ENCODE data around the gene P2RX1.

The P2RX1 gene

GRCh38 chr17:3893720-3894116, 22.5 kb downstream of the P2RX1 start:
- no peaks in the 10 kb centered on the region for H3K9me3 ChIP-seq (ENCODE audit: control insufficient read depth, low read length)
- no peaks in the 10 kb centered on the region for H3K27me3 ChIP-seq (ENCODE audit: control insufficient read depth, insufficient read depth, low read length)
- H3K4me1 ChIP-seq (ENCODE audit: control insufficient read depth, insufficient read depth, low read length) = peaks cover 58% of the 10 kb centered on the region
- no peaks in the 10 kb centered on the region for H3K36me3 ChIP-seq (ENCODE audit: control insufficient read depth, insufficient read depth, low read length)
- H3K9ac ChIP-seq (ENCODE audit: low read length) = peak overlapping the region; percentile 50
- no peak overlapping the region for H3K4me3 ChIP-seq (ENCODE audit: low read length)

DNA sequence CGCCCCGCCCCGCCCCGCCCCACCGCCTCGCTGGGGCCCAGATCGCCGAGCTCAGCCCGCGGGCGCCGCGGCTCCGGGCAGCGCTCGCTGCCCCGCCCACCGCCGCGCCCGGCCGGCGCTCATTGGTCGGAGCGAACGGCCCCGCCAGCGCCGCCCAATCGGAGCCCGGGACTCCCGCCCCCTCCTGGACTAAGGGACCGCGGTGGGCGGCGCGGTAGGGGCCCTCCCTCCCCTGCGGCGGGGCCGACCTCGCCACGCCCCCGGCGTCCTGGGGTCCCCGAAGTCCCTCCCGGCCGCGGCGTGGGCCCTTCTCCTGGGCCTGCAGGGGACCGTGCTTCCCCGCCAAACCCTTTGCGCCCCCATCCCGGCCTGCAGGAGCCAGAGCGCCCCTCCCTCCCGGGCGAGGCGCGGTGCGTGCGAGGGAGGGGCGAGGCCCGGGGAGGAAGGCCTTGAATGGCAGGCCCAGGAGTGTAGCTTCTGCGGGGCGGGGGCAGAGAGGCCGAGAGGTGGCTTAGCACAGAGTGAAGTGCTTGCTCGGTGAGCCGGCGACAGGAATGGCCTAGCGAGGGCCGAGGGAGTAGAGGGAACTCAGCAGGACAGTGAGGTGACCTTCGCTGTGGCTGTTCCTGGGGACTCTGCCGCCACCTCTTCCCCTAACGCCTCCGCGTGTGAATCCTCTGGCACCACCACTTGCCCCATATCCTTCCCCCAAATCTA, 23.1 kb downstream of the P2RX1 start, which contains the start of gene CAMKK1:
TSS of gene CAMKK1 (minus strand) at position 51 of the 717 bp plus-strand sequence. CDS start 7,366 bp downstream, outside the sequence.
- no peaks in the 10 kb centered on the region for H3K36me3 ChIP-seq (ENCODE audit: control insufficient read depth, insufficient read depth, low read length)
- H3K9ac ChIP-seq (ENCODE audit: low read length) = peak within 1 kb of the TSS; percentile 50
- H3K4me1 ChIP-seq (ENCODE audit: control insufficient read depth, insufficient read depth, low read length) = peaks cover 63% of the 10 kb centered on the region
- no peaks in the 10 kb centered on the region for H3K27me3 ChIP-seq (ENCODE audit: control insufficient read depth, insufficient read depth, low read length)
- H3K4me3 ChIP-seq (ENCODE audit: low read length) = no peak within 1 kb of the TSS
- H3K9me3 ChIP-seq (ENCODE audit: control insufficient read depth, low read length) = no peaks in the 10 kb centered on the region

GRCh38 chr17:3892095-3892998, 23.9 kb downstream of the P2RX1 start:
- H3K27me3 ChIP-seq (ENCODE audit: control insufficient read depth, insufficient read depth, low read length) = no peaks in the 10 kb centered on the region
- H3K4me3 ChIP-seq (ENCODE audit: low read length) = no peak overlapping the region
- peaks cover 71% of the 10 kb centered on the region for H3K4me1 ChIP-seq (ENCODE audit: control insufficient read depth, insufficient read depth, low read length)
- no peaks in the 10 kb centered on the region for H3K9me3 ChIP-seq (ENCODE audit: control insufficient read depth, low read length)
- H3K9ac ChIP-seq (ENCODE audit: low read length) = no peak overlapping the region
- no peaks in the 10 kb centered on the region for H3K36me3 ChIP-seq (ENCODE audit: control insufficient read depth, insufficient read depth, low read length)

DNA sequence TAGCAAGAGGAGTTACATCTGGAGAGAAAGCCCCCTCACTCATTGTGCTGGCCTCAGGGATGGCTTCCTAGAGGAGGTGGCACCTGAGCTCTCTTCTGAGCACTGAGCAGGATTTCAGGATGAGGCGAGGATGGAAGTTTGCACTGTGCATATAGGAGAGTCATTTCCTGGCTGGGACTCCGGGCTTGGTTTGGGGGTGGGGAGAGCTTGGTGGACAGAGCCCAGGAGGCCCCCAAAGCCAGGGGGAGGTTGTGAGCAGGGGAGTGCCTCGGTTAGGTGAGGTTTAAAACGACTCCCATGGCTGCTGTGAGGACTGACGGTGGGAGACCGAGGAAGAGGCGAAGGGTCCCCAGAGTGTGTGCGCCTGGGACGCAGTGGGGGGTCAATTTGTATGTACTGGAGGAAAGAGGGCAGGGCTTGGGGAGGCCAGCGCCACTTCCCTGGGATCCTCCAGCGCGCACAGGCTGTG, 24.6 kb downstream of the P2RX1 start:
- no peak overlapping the region for H3K4me3 ChIP-seq (ENCODE audit: low read length)
- H3K4me1 ChIP-seq (ENCODE audit: control insufficient read depth, insufficient read depth, low read length) = peaks cover 78% of the 10 kb centered on the region
- no peaks in the 10 kb centered on the region for H3K36me3 ChIP-seq (ENCODE audit: control insufficient read depth, insufficient read depth, low read length)
- no peak overlapping the region for H3K9ac ChIP-seq (ENCODE audit: low read length)
- no peaks in the 10 kb centered on the region for H3K27me3 ChIP-seq (ENCODE audit: control insufficient read depth, insufficient read depth, low read length)
- no peaks in the 10 kb centered on the region for H3K9me3 ChIP-seq (ENCODE audit: control insufficient read depth, low read length)

GRCh38 chr17:3890878-3891219, 25.4 kb downstream of the P2RX1 start:
- Histone ChIP-seq H3K9me3 (ENCODE audit: control insufficient read depth, low read length) (no peaks in the 10 kb centered on the region), H3K4me3 (ENCODE audit: low read length) (no peak overlapping the region), H3K27me3 (ENCODE audit: control insufficient read depth, insufficient read depth, low read length) (no peaks in the 10 kb centered on the region), H3K9ac (ENCODE audit: low read length) (peak overlapping the region; percentile 39), H3K36me3 (ENCODE audit: control insufficient read depth, insufficient read depth, low read length) (no peaks in the 10 kb centered on the region), H3K4me1 (ENCODE audit: control insufficient read depth, insufficient read depth, low read length) (peaks cover 76% of the 10 kb centered on the region)

DNA sequence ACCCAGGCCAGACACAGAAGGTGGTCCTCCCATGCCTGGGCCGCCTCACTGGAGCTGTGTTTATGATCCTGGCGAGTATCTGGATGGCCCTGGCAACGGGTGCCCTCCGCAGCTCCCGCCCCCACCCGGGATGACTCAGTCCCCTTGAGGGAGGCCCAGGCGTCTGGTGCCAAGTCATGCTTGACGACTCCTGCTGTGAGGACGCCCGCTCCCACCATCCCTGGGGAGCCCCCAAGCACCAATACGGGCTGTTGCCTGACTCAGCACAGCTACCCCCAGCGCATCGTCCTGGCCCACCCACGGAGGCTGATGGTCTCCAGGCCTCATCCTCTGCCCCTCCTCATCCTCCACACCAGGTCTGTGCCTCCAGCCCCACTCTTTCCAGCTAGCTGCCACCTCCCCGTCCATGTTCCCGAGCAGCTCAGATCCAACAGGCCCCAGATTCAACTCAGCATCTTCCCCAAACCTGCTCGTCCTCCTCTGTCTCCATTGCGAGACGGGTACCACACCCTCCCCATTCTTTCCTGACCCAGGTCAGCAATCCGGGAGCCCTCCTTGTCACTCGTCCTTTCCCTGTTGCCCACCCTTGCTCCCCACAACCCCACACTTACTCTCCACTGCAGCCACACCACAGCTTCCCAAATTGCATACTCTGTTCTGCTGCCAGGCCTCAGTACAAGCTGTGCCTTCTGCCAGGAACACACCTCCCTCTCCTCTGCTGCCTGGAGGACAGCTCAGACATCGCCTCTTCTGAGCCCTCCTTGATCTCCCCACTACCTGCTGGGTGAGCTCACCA, 26.0 kb downstream of the P2RX1 start:
- Histone ChIP-seq H3K9me3 (ENCODE audit: control insufficient read depth, low read length) (no peaks in the 10 kb centered on the region), H3K36me3 (ENCODE audit: control insufficient read depth, insufficient read depth, low read length) (no peaks in the 10 kb centered on the region), H3K4me3 (ENCODE audit: low read length) (no peak overlapping the region), H3K27me3 (ENCODE audit: control insufficient read depth, insufficient read depth, low read length) (no peaks in the 10 kb centered on the region), H3K9ac (ENCODE audit: low read length) (peak overlapping the region; percentile 39), H3K4me1 (ENCODE audit: control insufficient read depth, insufficient read depth, low read length) (peaks cover 74% of the 10 kb centered on the region)

GRCh38 chr17:3889325-3890012, 26.8 kb downstream of the P2RX1 start:
- H3K9me3 ChIP-seq (ENCODE audit: control insufficient read depth, low read length) = no peaks in the 10 kb centered on the region
- H3K4me1 ChIP-seq (ENCODE audit: control insufficient read depth, insufficient read depth, low read length) = peaks cover 66% of the 10 kb centered on the region
- no peaks in the 10 kb centered on the region for H3K27me3 ChIP-seq (ENCODE audit: control insufficient read depth, insufficient read depth, low read length)
- H3K9ac ChIP-seq (ENCODE audit: low read length) = peak overlapping the region; percentile 39
- no peaks in the 10 kb centered on the region for H3K36me3 ChIP-seq (ENCODE audit: control insufficient read depth, insufficient read depth, low read length)
- no peak overlapping the region for H3K4me3 ChIP-seq (ENCODE audit: low read length)

- Histone ChIP-seq H3K9me3 (ENCODE audit: control insufficient read depth, low read length) (no peaks in the 10 kb centered on the region), H3K36me3 (ENCODE audit: control insufficient read depth, insufficient read depth, low read length) (no peaks in the 10 kb centered on the region), H3K4me3 (ENCODE audit: low read length) (no peak overlapping the region), H3K27me3 (ENCODE audit: control insufficient read depth, insufficient read depth, low read length) (no peaks in the 10 kb centered on the region), H3K9ac (ENCODE audit: low read length) (peak overlapping the region; percentile 64), H3K4me1 (ENCODE audit: control insufficient read depth, insufficient read depth, low read length) (peaks cover 57% of the 10 kb centered on the region)
Observed at GRCh38 chr17:3888343-3889171, 27.7 kb downstream of the P2RX1 start.

DNA sequence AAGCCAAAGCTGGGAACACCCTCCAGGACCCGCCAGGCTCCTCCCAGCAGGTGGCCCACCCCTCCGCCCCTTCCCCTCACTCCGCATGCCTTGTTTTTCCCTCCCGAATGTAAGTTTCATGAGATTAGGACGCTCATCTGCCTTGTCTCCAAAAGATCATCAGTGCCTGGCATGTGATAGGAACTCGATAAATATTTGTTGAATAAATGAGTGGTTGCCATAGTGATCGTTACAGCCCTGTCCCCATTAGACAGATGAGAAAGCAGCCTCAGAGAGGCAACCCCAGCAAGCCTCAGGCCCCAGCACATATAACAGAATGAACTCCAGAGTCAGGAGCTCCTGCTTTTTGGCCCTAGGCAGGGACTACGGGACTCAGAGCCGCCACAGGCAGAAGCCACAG, 28.5 kb downstream of the P2RX1 start:
- H3K9ac ChIP-seq (ENCODE audit: low read length) = peak overlapping the region; percentile 64
- no peaks in the 10 kb centered on the region for H3K36me3 ChIP-seq (ENCODE audit: control insufficient read depth, insufficient read depth, low read length)
- no peaks in the 10 kb centered on the region for H3K27me3 ChIP-seq (ENCODE audit: control insufficient read depth, insufficient read depth, low read length)
- peaks cover 52% of the 10 kb centered on the region for H3K4me1 ChIP-seq (ENCODE audit: control insufficient read depth, insufficient read depth, low read length)
- no peaks in the 10 kb centered on the region for H3K9me3 ChIP-seq (ENCODE audit: control insufficient read depth, low read length)
- no peak overlapping the region for H3K4me3 ChIP-seq (ENCODE audit: low read length)

DNA sequence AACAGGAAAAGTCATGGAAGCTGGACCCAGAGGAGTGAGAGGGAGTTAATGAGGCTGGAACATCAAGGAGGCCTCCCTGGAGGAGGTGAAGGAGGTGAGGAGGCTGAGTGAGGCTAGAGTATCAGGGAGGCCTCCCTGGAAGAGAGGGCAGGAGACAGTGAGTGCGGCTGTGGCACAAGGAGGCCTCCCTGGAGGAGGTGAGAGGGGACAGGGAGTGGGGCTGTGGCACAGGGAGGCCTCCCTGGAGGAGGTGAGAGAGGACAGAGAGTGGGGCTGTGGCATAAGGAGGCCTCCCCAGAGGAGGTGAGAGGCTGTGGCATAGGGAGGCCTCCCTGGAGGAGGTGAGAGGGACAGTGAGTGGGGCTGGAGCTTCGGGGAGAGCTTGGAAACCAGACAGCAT, 28.9 kb downstream of the P2RX1 start:
- H3K9me3 ChIP-seq (ENCODE audit: control insufficient read depth, low read length) = no peaks in the 10 kb centered on the region
- H3K9ac ChIP-seq (ENCODE audit: low read length) = peak overlapping the region; percentile 64
- no peak overlapping the region for H3K4me3 ChIP-seq (ENCODE audit: low read length)
- no peaks in the 10 kb centered on the region for H3K36me3 ChIP-seq (ENCODE audit: control insufficient read depth, insufficient read depth, low read length)
- peaks cover 52% of the 10 kb centered on the region for H3K4me1 ChIP-seq (ENCODE audit: control insufficient read depth, insufficient read depth, low read length)
- H3K27me3 ChIP-seq (ENCODE audit: control insufficient read depth, insufficient read depth, low read length) = no peaks in the 10 kb centered on the region

DNA sequence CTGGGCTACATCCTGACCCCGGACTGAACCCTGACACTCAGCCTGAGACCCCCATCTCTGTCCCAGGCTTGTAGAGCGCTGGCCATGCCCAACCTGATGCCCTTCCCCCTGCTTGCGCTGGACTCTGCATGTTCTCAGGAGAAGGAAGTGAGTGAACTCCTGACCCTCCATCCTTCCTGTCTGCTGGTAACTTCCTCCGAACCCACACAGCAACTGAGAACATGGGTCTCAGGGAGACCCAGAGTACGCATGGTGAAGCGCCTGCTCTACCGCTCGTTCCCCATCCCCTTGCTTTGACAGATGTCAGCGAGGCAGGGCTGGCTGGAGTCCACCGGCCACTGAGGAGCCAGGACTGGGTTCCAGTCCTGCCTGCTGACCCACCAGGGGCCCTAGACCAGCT, 29.5 kb downstream of the P2RX1 start:
- Histone ChIP-seq H3K36me3 (ENCODE audit: control insufficient read depth, insufficient read depth, low read length) (no peaks in the 10 kb centered on the region), H3K4me3 (ENCODE audit: low read length) (no peak overlapping the region), H3K27me3 (ENCODE audit: control insufficient read depth, insufficient read depth, low read length) (no peaks in the 10 kb centered on the region), H3K4me1 (ENCODE audit: control insufficient read depth, insufficient read depth, low read length) (peaks cover 49% of the 10 kb centered on the region), H3K9me3 (ENCODE audit: control insufficient read depth, low read length) (no peaks in the 10 kb centered on the region), H3K9ac (ENCODE audit: low read length) (peak overlapping the region; percentile 64)
